Gastrocnemius medialis (tissue), 4 donors: ENCODE measurements around the gene CMTR2. TPM values are rescaled to one million over a fixed set of nuclear protein-coding genes. Genes with fewer than 3 reads are reported as not detected.
A peak's percentile ranks its signal among the peaks of the same experiment; 100 is the strongest.

ENCODE experiments used
- ATAC-seq, 2 donors: fragments of 150-250 bp; one replicate each; pipeline ENCODE4 v1.9.1; 2016
- DNase-seq, 2 donors: peaks; one replicate each; pipeline ENCODE4 v3.0.0-alpha.2; 2019
- H3K27ac ChIP-seq, 4 donors: fragments of 200-600 bp; sonication (generic); 1 replicate in 1 of 4; 2 replicates in 3 of 4; pipeline ENCODE4 v1.5.1; 2016 to 2018; ENCODE audit warnings: mild to moderate bottlenecking in 2 of 4, moderate library complexity in 1 of 4
- H3K27me3 ChIP-seq, 3 donors: fragments of 200-600 bp; sonication (generic) in 2 of 3; 1 replicate in 1 of 3; 2 replicates in 2 of 3; pipeline versions ENCODE4 v1.5.1 to v1.6.0; 2016 to 2019; ENCODE audit warnings: mild to moderate bottlenecking in 1 of 3, moderate library complexity in 1 of 3
- H3K36me3 ChIP-seq, 2 donors: fragments of 200-600 bp; sonication (generic) in 1 of 2; one replicate each; pipeline ENCODE4 v1.5.1; 2017 to 2018
- H3K4me1 ChIP-seq, 2 donors: fragments of 200-600 bp; sonication (generic) in 1 of 2; one replicate each; pipeline ENCODE4 v1.5.1; 2016 to 2017; ENCODE audit warnings: mild to moderate bottlenecking in 2 of 2
- H3K4me3 ChIP-seq, 4 donors: fragments of 200-600 bp; sonication (generic) in 3 of 4; 1 replicate in 1 of 4; 2 replicates in 3 of 4; pipeline ENCODE4 v1.5.1; 2016 to 2019; ENCODE audit warnings: mild to moderate bottlenecking in 2 of 4
- H3K9me3 ChIP-seq, 3 donors: fragments of 200-600 bp; sonication (generic) in 2 of 3; 1 replicate in 1 of 3; 2 replicates in 2 of 3; pipeline ENCODE4 v1.5.1; 2016 to 2019
- POLR2A ChIP-seq, 2 donors: fragments of 450-650 bp; IDR thresholded peaks; one replicate each; pipeline ENCODE4 v1.6.1; 2017; ENCODE audit warnings: antibody characterized with exemption in 2 of 2, mild to moderate bottlenecking in 2 of 2, moderate library complexity in 2 of 2
- in situ Hi-C, 4 donors: fragments of 200-750 bp; cut with MboI; loops; one replicate each; pipeline versions ENCODE4 v1.15.0 to v1.8.0; 2017; ENCODE audit warnings: low sequenced_read_pairs in 4 of 4
- intact Hi-C: fragments of 100-400 bp; cut with DNase I; formaldehyde crosslinking; loops from one replicate; pipeline ENCODE4 v1.15.1; 2023; ENCODE audit warnings: low total_unique reads
- total RNA-seq, 4 donors: library from RNA; depleted of rRNA; stranded (reverse); fragments of >200 nt; gene quantifications; one replicate each; pipeline versions ENCODE4 v1.1.0 to v1.2.3, GENCODE V29; 2016
- TF ChIP-seq, protein P1 (sequence below), 5 experiments: fragments of 450-650 bp in 3 of 5; fragments of 200-600 bp in 2 of 5; sonication (generic) in 2 of 5; IDR thresholded peaks in 4 of 5; conservative IDR thresholded peaks in 1 of 5; 1 replicate in 4 of 5; 2 replicates in 1 of 5; pipeline ENCODE4 v1.5.1; 2016 to 2019; ENCODE audit warnings: antibody characterized with exemption in 5 of 5, mild to moderate bottlenecking in 3 of 5, moderate library complexity in 3 of 5

CMTR2 gene, protein sequence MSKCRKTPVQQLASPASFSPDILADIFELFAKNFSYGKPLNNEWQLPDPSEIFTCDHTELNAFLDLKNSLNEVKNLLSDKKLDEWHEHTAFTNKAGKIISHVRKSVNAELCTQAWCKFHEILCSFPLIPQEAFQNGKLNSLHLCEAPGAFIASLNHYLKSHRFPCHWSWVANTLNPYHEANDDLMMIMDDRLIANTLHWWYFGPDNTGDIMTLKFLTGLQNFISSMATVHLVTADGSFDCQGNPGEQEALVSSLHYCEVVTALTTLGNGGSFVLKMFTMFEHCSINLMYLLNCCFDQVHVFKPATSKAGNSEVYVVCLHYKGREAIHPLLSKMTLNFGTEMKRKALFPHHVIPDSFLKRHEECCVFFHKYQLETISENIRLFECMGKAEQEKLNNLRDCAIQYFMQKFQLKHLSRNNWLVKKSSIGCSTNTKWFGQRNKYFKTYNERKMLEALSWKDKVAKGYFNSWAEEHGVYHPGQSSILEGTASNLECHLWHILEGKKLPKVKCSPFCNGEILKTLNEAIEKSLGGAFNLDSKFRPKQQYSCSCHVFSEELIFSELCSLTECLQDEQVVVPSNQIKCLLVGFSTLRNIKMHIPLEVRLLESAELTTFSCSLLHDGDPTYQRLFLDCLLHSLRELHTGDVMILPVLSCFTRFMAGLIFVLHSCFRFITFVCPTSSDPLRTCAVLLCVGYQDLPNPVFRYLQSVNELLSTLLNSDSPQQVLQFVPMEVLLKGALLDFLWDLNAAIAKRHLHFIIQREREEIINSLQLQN
- total RNA-seq = 10 to 100 TPM; 11.2 to 18.0 (median 12.3) TPM

DNA sequence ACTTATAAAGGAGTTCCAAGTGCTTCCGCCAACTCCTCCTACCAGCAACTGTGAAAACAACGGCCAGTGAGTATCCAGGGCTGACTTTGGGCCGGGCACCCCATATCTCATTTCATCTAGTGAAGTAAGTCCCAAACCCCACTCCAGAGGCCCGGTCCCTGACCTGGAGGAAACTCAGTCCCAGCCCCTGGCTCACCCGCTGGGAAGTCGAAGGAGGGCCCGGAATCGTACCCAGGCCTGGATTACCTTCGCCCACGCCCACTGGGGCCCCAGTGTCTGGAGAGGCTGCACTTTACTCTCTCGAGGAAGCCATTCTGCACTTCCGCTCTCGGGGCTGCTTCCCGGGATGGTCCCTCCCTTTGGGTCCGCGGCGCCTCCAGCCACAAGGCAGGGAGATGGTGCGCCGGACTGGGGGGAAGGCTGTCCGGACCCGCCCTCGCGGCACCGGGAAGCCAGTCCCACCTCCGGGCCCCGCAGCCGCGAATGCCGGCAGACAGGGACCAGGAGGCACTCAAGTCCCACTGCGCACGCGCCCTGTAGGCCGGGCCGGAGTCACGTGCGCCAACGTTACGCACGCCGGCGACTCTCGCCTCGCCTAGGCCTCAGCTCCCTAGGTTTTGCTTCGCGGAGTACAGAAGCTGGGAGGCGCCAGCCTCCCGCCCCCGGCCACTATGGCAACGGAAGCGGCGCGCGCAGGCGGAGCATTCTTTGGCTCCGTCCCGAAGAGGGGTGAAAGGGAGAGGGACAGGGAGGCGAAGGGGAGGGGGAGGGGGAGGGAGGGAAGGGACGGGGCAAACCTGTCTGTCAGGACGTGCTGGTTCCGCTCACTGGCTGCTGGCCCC is at the start of gene CMTR2:
TSS of gene CMTR2 (minus strand) at position 513 of the 842 bp plus-strand sequence. CDS start 3,482 bp downstream, outside the sequence.
- Histone ChIP-seq H3K4me3 (peak within 1 kb of the TSS; percentile 81 to 87 (median 85)), H3K36me3 (peaks cover 0 to 24% of the 10 kb centered on the region in 2 donors), H3K4me1 (peaks cover 15 to 19% of the 10 kb centered on the region in 2 donors), H3K9me3 (no peaks in the 10 kb centered on the region), H3K27ac (peak within 1 kb of the TSS; percentile 87 to 95 (median 90)), H3K27me3 (no peaks in the 10 kb centered on the region)
- DNase-seq (peak; percentile 86 to 93), ATAC-seq (peak; percentile 96 to 98)
- TF ChIP-seq, protein P1, sequence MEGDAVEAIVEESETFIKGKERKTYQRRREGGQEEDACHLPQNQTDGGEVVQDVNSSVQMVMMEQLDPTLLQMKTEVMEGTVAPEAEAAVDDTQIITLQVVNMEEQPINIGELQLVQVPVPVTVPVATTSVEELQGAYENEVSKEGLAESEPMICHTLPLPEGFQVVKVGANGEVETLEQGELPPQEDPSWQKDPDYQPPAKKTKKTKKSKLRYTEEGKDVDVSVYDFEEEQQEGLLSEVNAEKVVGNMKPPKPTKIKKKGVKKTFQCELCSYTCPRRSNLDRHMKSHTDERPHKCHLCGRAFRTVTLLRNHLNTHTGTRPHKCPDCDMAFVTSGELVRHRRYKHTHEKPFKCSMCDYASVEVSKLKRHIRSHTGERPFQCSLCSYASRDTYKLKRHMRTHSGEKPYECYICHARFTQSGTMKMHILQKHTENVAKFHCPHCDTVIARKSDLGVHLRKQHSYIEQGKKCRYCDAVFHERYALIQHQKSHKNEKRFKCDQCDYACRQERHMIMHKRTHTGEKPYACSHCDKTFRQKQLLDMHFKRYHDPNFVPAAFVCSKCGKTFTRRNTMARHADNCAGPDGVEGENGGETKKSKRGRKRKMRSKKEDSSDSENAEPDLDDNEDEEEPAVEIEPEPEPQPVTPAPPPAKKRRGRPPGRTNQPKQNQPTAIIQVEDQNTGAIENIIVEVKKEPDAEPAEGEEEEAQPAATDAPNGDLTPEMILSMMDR (IDR thresholded peaks at IDR 0.05 in 4 of 5, conservative IDR thresholded peaks at IDR 0.05 in 1 of 5) = no peak
- peak; percentile 75 to 81 for TF ChIP-seq POLR2A (IDR thresholded peaks at IDR 0.05)
- intact Hi-C loops (loop anchor here (5.0 to 10.0 kb wide), 2 partner anchors 173 to 196 kb away; partner anchors contain the start of genes ZNF19 and ZNF23), in situ Hi-C loops (no loop called here)

DNA sequence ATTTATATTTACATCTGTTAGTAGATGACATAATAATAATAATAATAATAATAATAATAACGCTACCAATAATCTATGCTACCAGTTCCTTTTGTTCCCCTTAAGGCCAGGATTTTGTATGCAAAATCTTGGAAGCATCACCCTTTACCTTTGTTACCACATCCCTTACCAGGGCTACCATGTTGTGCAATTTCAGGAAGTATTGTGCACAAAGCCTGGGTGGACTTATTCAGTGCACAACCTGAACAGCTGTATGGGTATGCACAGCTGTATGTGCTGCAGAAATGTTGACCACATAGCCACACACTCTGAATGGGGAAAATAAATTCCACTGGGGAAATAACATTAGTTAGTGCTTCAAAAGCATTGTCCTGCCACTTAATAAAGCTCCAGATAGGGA is 49.4 kb upstream of the CMTR2 start:
- H3K27ac ChIP-seq = no peak overlapping the region
- in situ Hi-C loops = no loop called here
- TF ChIP-seq POLR2A (IDR thresholded peaks at IDR 0.05) = no peak
- TF ChIP-seq, protein P1 (IDR thresholded peaks at IDR 0.05 in 4 of 5, conservative IDR thresholded peaks at IDR 0.05 in 1 of 5) = no peak
- H3K36me3 ChIP-seq = no peaks in the 10 kb centered on the region
- H3K4me1 ChIP-seq = no peaks in the 10 kb centered on the region
- H3K9me3 ChIP-seq = no peaks in the 10 kb centered on the region
- no peak for DNase-seq
- no peak for ATAC-seq
- intact Hi-C loops = no loop called here
- H3K4me3 ChIP-seq = no peak overlapping the region
- peaks cover 0 to 4% (median 0%) of the 10 kb centered on the region in 3 donors for H3K27me3 ChIP-seq

- Histone ChIP-seq H3K27me3 (peaks cover 0 to 4% (median 0%) of the 10 kb centered on the region in 3 donors), H3K4me1 (no peaks in the 10 kb centered on the region), H3K4me3 (no peak overlapping the region), H3K27ac (no peak overlapping the region), H3K9me3 (no peaks in the 10 kb centered on the region), H3K36me3 (no peaks in the 10 kb centered on the region)
- TF ChIP-seq POLR2A (IDR thresholded peaks at IDR 0.05) = no peak
- TF ChIP-seq, protein P1 (IDR thresholded peaks at IDR 0.05 in 4 of 5, conservative IDR thresholded peaks at IDR 0.05 in 1 of 5) = no peak
- no peak for DNase-seq
- ATAC-seq = no peak
- intact Hi-C loops (no loop called here), in situ Hi-C loops (no loop called here)
Observed at GRCh38 chr16:71338193-71338592, 49.0 kb upstream of the CMTR2 start.

DNA sequence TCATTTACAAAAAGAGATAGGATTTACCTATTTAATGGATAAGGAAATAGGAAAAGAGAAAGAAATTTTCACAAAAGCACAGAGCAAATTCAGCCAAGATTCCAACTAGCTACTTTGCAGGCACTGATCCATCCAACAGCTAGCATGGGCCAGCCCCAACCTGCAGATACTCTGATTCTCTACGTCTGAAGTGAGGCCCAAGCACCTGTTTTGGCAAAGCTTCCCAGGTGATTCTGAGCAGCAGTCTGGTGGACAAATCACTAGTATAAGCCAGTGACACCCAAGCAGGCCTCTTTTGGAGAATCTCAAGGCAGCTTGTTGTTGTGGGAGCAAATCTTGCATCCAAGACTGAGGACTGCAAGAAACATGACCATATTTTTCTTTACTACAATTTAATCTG is 48.4 kb upstream of the CMTR2 start:
- Histone ChIP-seq H3K4me3 (no peak overlapping the region), H3K27me3 (peaks cover 0 to 4% (median 0%) of the 10 kb centered on the region in 3 donors), H3K27ac (no peak overlapping the region), H3K9me3 (no peaks in the 10 kb centered on the region), H3K36me3 (no peaks in the 10 kb centered on the region), H3K4me1 (no peaks in the 10 kb centered on the region)
- intact Hi-C loops = no loop called here
- TF ChIP-seq, protein P1 (IDR thresholded peaks at IDR 0.05 in 4 of 5, conservative IDR thresholded peaks at IDR 0.05 in 1 of 5) = no peak
- no peak for TF ChIP-seq POLR2A (IDR thresholded peaks at IDR 0.05)
- in situ Hi-C loops = no loop called here
- ATAC-seq (no peak), DNase-seq (no peak)
